ENCODE results near the gene TRIP11.

Gene TRIP11

GRCh38 chr14:92021523-92021922 lies 18.3 kb downstream of the TRIP11 start:
- Histone ChIP-seq H2AFZ (ENCODE audit: low read length) (no peak overlapping the region), H3K27ac (ENCODE audit: low read length) (no peak overlapping the region), H3K9me2 (replicated peaks; ENCODE audit: insufficient read depth, low read length) (no peaks in the 10 kb centered on the region), H3K9me3 (replicated peaks; ENCODE audit: insufficient read depth, low read length) (no peaks in the 10 kb centered on the region), H3K4me3 (ENCODE audit: low read length) (no peak overlapping the region), H3K27me3 (replicated peaks; ENCODE audit: insufficient read depth, low read length) (no peaks in the 10 kb centered on the region), H3K36me3 (replicated peaks; ENCODE audit: insufficient read depth, low read length) (no peaks in the 10 kb centered on the region), H3K9ac (ENCODE audit: low read length) (no peak overlapping the region), H3F3A (ENCODE audit: insufficient read depth, low read length) (no peaks in the 10 kb centered on the region), H3K79me2 (ENCODE audit: low read length) (no peaks in the 10 kb centered on the region), H3K4me1 (ENCODE audit: low read length) (no peaks in the 10 kb centered on the region), H4K20me1 (ENCODE audit: insufficient read depth, low read length) (no peaks in the 10 kb centered on the region), H3K4me2 (ENCODE audit: low read depth, low read length) (no peak overlapping the region)
- DNase-seq: no peak
- TF ChIP-seq EZH2phosphoT487 (IDR thresholded peaks at IDR 0.05; ENCODE audit: low read length) (no peak), EZH2 (optimal IDR thresholded peaks at IDR 0.05; ENCODE audit: low read depth, low read length) (no peak), CTCF (IDR thresholded peaks at IDR 0.05; ENCODE audit: low read length) (no peak)

GRCh38 chr14:92014040-92014439 lies 25.8 kb downstream of the TRIP11 start:
- H2AFZ ChIP-seq (ENCODE audit: low read length): no peak overlapping the region
- no peak overlapping the region for H3K4me3 ChIP-seq (ENCODE audit: low read length)
- no peaks in the 10 kb centered on the region for H3K27me3 ChIP-seq (replicated peaks; ENCODE audit: insufficient read depth, low read length)
- no peak overlapping the region for H3K27ac ChIP-seq (ENCODE audit: low read length)
- H3K9ac ChIP-seq (ENCODE audit: low read length): no peak overlapping the region
- no peaks in the 10 kb centered on the region for H4K20me1 ChIP-seq (ENCODE audit: insufficient read depth, low read length)
- no peaks in the 10 kb centered on the region for H3K79me2 ChIP-seq (ENCODE audit: low read length)
- no peaks in the 10 kb centered on the region for H3K36me3 ChIP-seq (replicated peaks; ENCODE audit: insufficient read depth, low read length)
- H3K4me1 ChIP-seq (ENCODE audit: low read length): no peaks in the 10 kb centered on the region
- no peak for DNase-seq
- H3F3A ChIP-seq (ENCODE audit: insufficient read depth, low read length): no peaks in the 10 kb centered on the region
- H3K4me2 ChIP-seq (ENCODE audit: low read depth, low read length): no peak overlapping the region
- H3K9me2 ChIP-seq (replicated peaks; ENCODE audit: insufficient read depth, low read length): no peaks in the 10 kb centered on the region
- TF ChIP-seq EZH2 (optimal IDR thresholded peaks at IDR 0.05; ENCODE audit: low read depth, low read length) (no peak), EZH2phosphoT487 (IDR thresholded peaks at IDR 0.05; ENCODE audit: low read length) (no peak), CTCF (IDR thresholded peaks at IDR 0.05; ENCODE audit: low read length) (no peak)
- H3K9me3 ChIP-seq (replicated peaks; ENCODE audit: insufficient read depth, low read length): no peaks in the 10 kb centered on the region

- no peak for TF ChIP-seq EZH2phosphoT487 (IDR thresholded peaks at IDR 0.05; ENCODE audit: low read length)
- no peak for TF ChIP-seq CTCF (IDR thresholded peaks at IDR 0.05; ENCODE audit: low read length)
- no peak for TF ChIP-seq EZH2 (optimal IDR thresholded peaks at IDR 0.05; ENCODE audit: low read depth, low read length)
- no peaks in the 10 kb centered on the region for H3K36me3 ChIP-seq (replicated peaks; ENCODE audit: insufficient read depth, low read length)
- H4K20me1 ChIP-seq (ENCODE audit: insufficient read depth, low read length): no peaks in the 10 kb centered on the region
Observed at GRCh38 chr14:92012121-92012748, 27.6 kb downstream of the TRIP11 start.

More at GRCh38 chr14:92012121-92012748, 27.6 kb downstream of the TRIP11 start:
- Histone ChIP-seq H3K9ac (ENCODE audit: low read length) (no peak overlapping the region), H3K27ac (ENCODE audit: low read length) (no peak overlapping the region), H3K4me2 (ENCODE audit: low read depth, low read length) (no peak overlapping the region), H3K4me3 (ENCODE audit: low read length) (no peak overlapping the region), H3K9me3 (replicated peaks; ENCODE audit: insufficient read depth, low read length) (no peaks in the 10 kb centered on the region), H3K4me1 (ENCODE audit: low read length) (no peaks in the 10 kb centered on the region), H3K9me2 (replicated peaks; ENCODE audit: insufficient read depth, low read length) (no peaks in the 10 kb centered on the region), H3K27me3 (replicated peaks; ENCODE audit: insufficient read depth, low read length) (no peaks in the 10 kb centered on the region), H2AFZ (ENCODE audit: low read length) (no peak overlapping the region), H3F3A (ENCODE audit: insufficient read depth, low read length) (no peaks in the 10 kb centered on the region), H3K79me2 (ENCODE audit: low read length) (no peaks in the 10 kb centered on the region)
- DNase-seq: no peak

All from MM.1S (cell line).